Stimulated activated naive CD8-positive, alpha-beta T cell treated with anti-CD3 and anti-CD28 coated beads, Interleukin-15, Interleukin-2, amounts not matched to agents 100 ng/mL and 50 ng/mL, for 24 hours (primary cell): Measurements from ENCODE around the gene GBX1.

Experiments used
- H3K27ac Mint-ChIP-seq: one replicate; pipeline ENCODE4 v1.8.0; 2021; ENCODE audit warnings: mild to moderate bottlenecking, mixed read lengths
- H3K27me3 Mint-ChIP-seq: one replicate; pipeline ENCODE4 v1.8.0; 2021; ENCODE audit warnings: mixed read lengths
- H3K36me3 Mint-ChIP-seq: one replicate; pipeline ENCODE4 v1.8.0; 2021; ENCODE audit warnings: low read depth, mixed read lengths
- H3K4me1 Mint-ChIP-seq: one replicate; pipeline ENCODE4 v1.8.0; 2021; ENCODE audit warnings: low read depth, mixed read lengths
- H3K4me3 Mint-ChIP-seq: one replicate; pipeline ENCODE4 v1.8.0; 2021; ENCODE audit warnings: mild to moderate bottlenecking, mixed read lengths
- H3K9me3 Mint-ChIP-seq: one replicate; pipeline ENCODE4 v1.8.0; 2021; ENCODE audit warnings: mixed read lengths

Gene GBX1

DNA sequence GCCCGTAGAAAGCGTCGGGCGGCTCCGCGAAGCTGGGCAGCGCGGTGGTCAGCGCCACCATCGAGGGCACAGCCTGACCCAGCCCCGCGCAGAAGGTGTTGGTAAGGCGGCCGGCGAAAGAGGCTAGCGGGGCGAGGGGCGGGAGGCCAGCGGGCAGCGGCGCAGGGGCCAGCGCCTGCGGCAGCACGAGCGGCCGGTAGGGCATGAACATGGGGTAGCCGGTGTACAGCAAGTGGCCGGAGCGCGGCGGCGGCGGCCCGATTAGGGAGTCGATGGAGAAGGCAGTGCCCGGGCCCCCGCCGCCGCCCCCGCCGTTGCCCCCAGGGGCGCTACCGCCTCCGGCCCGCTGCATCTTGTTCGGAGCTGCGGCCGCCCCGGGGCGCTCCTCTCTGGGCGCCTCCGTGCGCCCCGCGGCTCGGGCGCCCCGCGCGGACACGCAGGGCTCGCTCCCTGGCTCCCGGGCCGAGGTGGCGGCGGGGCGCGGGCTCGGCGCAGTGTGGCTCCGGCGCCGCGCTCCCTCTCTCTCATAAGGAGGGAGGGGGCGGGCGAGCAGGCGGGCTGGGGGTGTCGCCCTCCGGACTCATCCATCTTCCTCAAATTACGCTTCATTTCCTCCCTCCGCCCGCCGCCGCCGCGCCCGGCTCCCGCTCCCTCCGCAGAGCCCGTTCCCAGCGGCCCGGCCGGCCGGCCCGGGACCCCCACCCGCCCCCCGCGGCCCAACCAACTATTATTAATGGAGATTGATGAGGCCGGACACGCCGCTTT is at the start of gene GBX1:
GBX1 (minus strand) TSS at position 498 of the 765 bp plus-strand sequence; CDS start at position 352, 146 bp downstream.
- H3K4me1 Mint-ChIP-seq: peaks cover 8% of the 10 kb centered on the region
- no peaks in the 10 kb centered on the region for H3K9me3 Mint-ChIP-seq
- H3K4me3 Mint-ChIP-seq: peak within 1 kb of the TSS; percentile 64
- H3K27ac Mint-ChIP-seq: no peak within 1 kb of the TSS
- H3K36me3 Mint-ChIP-seq: no peaks in the 10 kb centered on the region
- peaks cover 39% of the 10 kb centered on the region for H3K27me3 Mint-ChIP-seq

DNA sequence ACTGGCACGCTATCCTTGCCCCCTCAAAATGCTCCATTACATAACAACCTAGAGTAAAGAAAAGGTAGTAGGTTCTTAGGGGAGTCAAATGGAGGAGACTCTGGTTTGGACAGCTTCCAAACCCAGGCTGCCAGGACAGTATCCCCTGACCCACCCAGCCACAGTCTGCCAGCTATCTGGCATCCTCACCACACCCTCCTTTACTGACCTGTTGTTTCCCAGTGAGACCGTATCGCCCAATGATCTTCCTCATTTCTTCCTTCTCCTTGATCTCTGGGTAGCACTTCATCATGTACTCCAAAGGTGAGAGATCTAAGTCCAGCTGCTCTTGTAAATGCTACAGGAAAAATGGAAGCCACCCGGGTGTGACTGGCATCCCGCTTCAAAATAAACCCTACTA is 47.9 kb upstream of the GBX1 start:
- no peaks in the 10 kb centered on the region for H3K27me3 Mint-ChIP-seq
- no peak overlapping the region for H3K27ac Mint-ChIP-seq
- H3K36me3 Mint-ChIP-seq: peaks cover 77% of the 10 kb centered on the region
- no peak overlapping the region for H3K4me3 Mint-ChIP-seq
- H3K4me1 Mint-ChIP-seq: no peaks in the 10 kb centered on the region
- no peaks in the 10 kb centered on the region for H3K9me3 Mint-ChIP-seq

DNA sequence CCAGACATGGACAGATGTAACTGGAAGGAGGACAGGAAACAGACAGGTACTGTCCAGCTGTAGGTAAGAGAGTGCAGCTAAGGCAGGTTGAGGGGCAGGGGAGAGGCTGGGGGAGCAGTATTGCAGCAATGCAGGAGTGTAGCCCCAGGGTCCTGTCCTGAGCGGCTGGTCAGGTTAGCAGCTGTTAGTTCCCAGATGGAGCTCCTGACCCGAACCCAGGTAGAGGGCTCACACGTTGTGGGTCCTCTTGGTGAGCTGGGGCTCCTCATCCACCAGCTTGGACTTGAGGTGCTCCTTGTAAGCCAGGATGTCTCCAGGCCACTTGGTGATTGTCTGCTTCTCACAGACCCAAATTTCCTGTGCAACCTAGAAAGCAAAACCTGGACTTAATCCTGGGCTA is 46.3 kb upstream of the GBX1 start:
- no peaks in the 10 kb centered on the region for H3K4me1 Mint-ChIP-seq
- no peak overlapping the region for H3K4me3 Mint-ChIP-seq
- no peaks in the 10 kb centered on the region for H3K27me3 Mint-ChIP-seq
- peaks cover 67% of the 10 kb centered on the region for H3K36me3 Mint-ChIP-seq
- H3K9me3 Mint-ChIP-seq: no peaks in the 10 kb centered on the region
- H3K27ac Mint-ChIP-seq: no peak overlapping the region

DNA sequence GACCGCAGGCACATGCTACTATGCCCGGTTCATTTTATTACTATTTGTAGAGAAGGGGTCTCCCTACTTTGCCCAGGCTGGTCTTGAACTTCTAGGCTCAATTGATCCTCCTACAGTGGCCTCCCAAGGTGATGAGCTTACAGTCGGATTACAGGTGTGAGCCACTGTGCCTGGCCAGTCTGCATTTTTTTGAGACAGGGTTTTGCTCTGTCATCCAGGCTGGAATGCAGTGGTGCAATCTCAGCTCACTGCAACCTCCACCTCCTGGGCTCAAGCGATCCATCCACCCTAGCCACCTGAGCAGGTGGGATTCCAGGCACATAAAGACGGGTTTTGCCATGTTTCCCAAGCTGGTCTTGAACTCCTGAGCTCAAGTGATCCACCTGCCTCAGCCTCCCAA is 45.1 kb upstream of the GBX1 start:
- Mint-ChIP-seq H3K36me3 (peaks cover 55% of the 10 kb centered on the region), H3K27me3 (no peaks in the 10 kb centered on the region), H3K27ac (no peak overlapping the region), H3K4me1 (peaks cover 9% of the 10 kb centered on the region), H3K4me3 (no peak overlapping the region), H3K9me3 (no peaks in the 10 kb centered on the region)

DNA sequence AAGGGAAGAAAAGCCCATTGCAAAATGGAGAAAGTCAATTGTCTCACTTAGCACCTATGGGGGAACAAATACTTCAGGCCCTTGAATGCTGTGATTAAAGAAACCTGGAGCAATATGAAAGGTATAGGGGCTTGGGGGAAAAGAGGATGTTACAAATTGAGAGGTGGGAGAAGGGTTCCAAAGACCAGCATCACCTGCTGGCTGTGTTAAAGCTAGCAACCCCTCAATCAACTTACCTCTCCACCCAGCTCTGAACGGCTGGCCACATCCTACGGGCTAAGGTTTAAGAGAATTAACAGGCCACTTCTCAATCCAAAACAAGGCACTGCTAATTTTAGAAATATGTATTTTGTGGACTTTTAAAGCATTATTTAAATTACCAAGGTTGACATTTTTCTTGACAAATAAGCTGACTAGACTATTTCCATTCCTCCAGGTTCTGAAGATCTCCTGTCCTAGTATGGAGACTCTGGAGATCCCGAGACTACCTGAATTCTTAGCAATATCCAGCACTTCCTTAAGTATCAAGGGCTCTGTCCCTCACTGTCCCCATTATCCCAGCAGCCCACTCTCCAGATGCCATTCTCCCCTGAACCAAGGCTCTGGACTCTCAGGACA is 43.8 kb upstream of the GBX1 start:
- Mint-ChIP-seq H3K36me3 (peaks cover 43% of the 10 kb centered on the region), H3K4me1 (peaks cover 20% of the 10 kb centered on the region), H3K27ac (no peak overlapping the region), H3K9me3 (no peaks in the 10 kb centered on the region), H3K4me3 (no peak overlapping the region), H3K27me3 (no peaks in the 10 kb centered on the region)

DNA sequence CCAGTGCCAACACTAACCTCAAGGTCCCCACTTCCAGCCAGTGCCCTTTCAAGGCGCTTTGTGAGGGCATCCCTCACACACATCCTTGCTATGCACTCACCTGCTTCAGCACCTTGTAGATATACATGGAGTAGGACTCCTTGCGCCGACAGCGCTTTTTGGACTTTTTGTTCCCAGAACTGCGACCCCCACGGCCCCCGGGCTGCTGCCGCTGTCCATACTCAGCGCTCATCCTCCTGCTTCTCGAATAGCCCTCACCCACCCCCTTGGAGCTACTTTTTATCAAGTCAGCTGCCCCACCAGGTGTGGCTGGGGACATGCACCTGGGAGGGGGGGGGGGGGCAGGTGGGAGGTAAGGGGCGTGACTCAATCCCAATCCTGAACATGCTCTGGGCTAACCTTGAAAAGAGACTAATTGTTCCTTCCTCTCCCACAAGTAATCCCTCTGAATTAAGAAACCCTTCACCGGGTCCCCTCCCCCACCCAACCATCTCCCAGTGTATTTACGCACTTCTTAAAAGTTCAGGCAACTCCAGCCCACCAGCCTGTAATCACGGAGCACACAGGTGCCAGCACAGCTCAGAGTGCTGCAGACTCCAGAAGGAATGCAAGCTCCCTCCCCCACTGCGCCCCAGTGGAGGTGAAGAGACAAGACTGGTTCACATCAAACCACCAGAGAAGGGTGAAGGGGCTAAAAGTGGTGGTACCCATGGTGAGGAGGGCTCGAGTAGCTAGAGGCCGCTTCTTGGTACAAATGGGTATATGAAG is 42.8 kb upstream of the GBX1 start, which contains the start of gene H2BK1:
H2BK1 (minus strand) TSS at position 402 of the 768 bp plus-strand sequence; CDS start at position 232, 170 bp downstream.
- H3K4me3 Mint-ChIP-seq: no peak within 1 kb of the TSS
- peaks cover 20% of the 10 kb centered on the region for H3K4me1 Mint-ChIP-seq
- H3K27ac Mint-ChIP-seq: no peak within 1 kb of the TSS
- no peaks in the 10 kb centered on the region for H3K9me3 Mint-ChIP-seq
- no peaks in the 10 kb centered on the region for H3K27me3 Mint-ChIP-seq
- H3K36me3 Mint-ChIP-seq: peaks cover 33% of the 10 kb centered on the region

DNA sequence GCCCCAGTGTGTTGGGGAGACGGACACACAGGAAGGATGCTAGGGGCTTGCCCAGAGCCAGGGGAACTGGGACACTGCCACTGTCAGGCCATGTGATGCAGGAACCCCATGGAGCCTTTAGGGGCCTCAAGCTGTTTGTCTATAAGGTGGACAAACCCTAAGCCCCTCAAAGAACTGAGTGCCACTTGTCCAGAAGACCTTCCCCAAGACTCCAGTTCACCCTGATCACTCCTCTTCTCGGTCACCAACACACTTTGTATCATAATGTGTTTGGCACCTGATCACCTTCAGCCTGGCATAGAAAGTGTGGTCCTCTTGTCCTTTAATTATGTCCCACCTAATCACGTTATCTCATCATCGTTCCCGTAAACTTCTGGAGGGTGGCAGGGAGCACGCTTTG is 42.1 kb upstream of the GBX1 start:
- H3K4me3 Mint-ChIP-seq: no peak overlapping the region
- H3K27ac Mint-ChIP-seq: no peak overlapping the region
- H3K9me3 Mint-ChIP-seq: no peaks in the 10 kb centered on the region
- no peaks in the 10 kb centered on the region for H3K27me3 Mint-ChIP-seq
- H3K4me1 Mint-ChIP-seq: peaks cover 20% of the 10 kb centered on the region
- peaks cover 26% of the 10 kb centered on the region for H3K36me3 Mint-ChIP-seq

DNA sequence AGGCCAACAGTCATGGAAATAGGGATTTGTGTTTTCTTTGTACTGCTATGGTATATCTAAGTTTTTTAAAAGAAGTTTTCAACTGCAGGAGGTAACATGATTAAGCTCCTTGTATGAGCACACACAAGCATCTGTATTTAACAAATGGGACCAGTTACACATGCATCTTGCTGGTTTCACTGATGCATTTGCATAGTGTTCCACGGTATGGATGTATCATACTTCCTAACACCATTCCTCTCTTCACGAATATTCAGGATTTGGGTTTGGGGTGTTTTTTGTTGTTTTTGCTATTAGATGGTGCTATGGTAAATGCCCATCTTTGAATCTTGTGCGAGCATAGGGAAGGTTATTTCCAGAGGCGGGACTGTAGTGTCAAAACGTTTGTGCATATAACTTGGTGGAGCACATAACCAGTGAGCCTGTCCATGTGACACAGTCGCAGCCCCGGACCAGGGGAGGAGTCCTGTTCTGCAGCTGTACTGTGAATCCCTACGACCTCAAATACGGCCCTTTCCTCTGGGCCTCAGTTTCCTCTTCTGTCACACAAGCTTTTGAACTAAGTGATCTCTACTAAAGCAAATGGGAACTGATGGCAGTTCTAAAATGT is 40.9 kb upstream of the GBX1 start:
- Mint-ChIP-seq H3K4me3 (no peak overlapping the region), H3K4me1 (peaks cover 20% of the 10 kb centered on the region), H3K27ac (no peak overlapping the region), H3K27me3 (no peaks in the 10 kb centered on the region), H3K36me3 (peaks cover 19% of the 10 kb centered on the region), H3K9me3 (no peaks in the 10 kb centered on the region)

DNA sequence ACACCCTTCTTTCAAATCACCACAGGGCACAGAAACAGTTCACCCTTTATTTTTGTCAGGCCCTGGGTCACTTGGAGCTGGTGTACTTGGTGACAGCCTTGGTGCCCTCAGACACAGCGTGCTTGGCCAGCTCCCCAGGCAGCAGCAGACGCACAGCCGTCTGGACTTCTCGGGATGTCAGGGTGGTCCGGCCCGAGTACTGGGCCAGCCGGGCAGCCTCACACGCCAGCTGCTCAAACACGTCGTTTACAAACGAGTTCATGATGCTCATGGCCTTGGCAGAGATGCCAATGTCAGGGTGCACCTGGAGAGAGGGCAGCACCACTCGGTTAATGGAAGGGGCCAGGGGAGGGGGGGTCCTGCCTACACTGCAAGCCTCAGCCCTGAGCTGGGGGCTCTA is 40.3 kb upstream of the GBX1 start:
- Mint-ChIP-seq H3K9me3 (no peaks in the 10 kb centered on the region), H3K4me3 (no peak overlapping the region), H3K36me3 (peaks cover 13% of the 10 kb centered on the region), H3K4me1 (peaks cover 20% of the 10 kb centered on the region), H3K27me3 (no peaks in the 10 kb centered on the region), H3K27ac (no peak overlapping the region)

DNA sequence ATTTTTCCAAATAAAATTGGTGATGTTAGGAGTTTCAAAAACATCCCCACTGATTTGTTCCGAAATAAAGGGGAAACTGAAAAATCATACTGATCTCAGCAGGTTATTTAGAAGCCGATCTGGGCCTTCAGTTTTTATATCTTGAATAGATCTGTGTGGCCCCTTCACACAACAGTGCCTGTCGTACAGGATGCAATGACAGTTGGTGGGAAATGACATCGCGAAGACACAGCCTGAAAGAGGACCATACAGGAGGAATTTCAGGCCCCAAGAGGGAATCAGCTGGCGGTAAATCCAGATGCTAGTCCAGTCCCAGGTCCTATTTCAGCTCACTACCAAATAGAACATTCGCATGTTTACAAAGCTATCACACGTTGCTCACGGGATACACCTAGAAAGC is 39.8 kb upstream of the GBX1 start:
- no peak overlapping the region for H3K4me3 Mint-ChIP-seq
- no peaks in the 10 kb centered on the region for H3K27me3 Mint-ChIP-seq
- H3K36me3 Mint-ChIP-seq: peaks cover 11% of the 10 kb centered on the region
- H3K27ac Mint-ChIP-seq: no peak overlapping the region
- H3K9me3 Mint-ChIP-seq: no peaks in the 10 kb centered on the region
- H3K4me1 Mint-ChIP-seq: peaks cover 20% of the 10 kb centered on the region

DNA sequence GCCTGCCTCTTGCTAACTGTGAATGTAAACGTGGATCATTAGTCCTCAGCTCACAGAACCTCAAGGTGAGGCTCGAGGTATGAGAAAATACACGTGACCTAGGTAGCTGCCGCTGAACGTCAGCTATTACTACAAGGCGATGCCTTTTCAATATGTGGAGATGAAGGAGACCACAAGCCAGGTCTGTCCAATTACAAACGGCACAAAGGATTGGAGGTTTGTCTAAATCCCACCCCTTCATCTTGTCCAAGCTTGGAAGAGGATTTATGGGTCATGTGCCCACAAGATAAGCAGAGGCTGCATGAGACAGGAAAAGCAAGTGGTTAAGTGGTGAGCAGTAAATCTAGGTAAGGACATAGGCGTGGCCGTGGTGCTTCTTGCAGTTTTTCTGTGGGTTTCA is 39.4 kb upstream of the GBX1 start:
- Mint-ChIP-seq H3K4me3 (no peak overlapping the region), H3K27ac (no peak overlapping the region), H3K36me3 (peaks cover 7% of the 10 kb centered on the region), H3K9me3 (no peaks in the 10 kb centered on the region), H3K4me1 (peaks cover 20% of the 10 kb centered on the region), H3K27me3 (no peaks in the 10 kb centered on the region)

DNA sequence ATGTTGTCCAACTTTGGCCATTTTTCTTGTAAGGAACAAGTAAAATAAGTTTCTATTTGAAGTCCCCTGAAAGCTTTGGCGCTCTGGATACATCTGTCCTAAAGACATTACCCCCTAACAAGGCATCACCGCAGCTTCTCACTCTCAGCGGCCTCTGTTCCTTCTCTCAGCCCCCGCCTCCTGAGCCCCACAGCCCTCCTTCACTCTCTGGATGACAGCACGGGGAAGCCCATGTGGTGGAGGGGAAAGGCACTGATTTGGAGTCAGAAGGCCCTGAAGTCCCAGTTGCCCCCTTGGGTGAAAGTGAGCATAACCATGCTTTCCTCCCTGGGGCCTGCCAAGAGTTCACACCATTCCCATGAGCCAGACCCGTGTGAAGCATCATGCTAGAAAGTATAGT is 38.2 kb upstream of the GBX1 start:
- Mint-ChIP-seq H3K27ac (no peak overlapping the region), H3K27me3 (no peaks in the 10 kb centered on the region), H3K4me3 (no peak overlapping the region), H3K4me1 (peaks cover 20% of the 10 kb centered on the region), H3K36me3 (peaks cover 2% of the 10 kb centered on the region), H3K9me3 (no peaks in the 10 kb centered on the region)

DNA sequence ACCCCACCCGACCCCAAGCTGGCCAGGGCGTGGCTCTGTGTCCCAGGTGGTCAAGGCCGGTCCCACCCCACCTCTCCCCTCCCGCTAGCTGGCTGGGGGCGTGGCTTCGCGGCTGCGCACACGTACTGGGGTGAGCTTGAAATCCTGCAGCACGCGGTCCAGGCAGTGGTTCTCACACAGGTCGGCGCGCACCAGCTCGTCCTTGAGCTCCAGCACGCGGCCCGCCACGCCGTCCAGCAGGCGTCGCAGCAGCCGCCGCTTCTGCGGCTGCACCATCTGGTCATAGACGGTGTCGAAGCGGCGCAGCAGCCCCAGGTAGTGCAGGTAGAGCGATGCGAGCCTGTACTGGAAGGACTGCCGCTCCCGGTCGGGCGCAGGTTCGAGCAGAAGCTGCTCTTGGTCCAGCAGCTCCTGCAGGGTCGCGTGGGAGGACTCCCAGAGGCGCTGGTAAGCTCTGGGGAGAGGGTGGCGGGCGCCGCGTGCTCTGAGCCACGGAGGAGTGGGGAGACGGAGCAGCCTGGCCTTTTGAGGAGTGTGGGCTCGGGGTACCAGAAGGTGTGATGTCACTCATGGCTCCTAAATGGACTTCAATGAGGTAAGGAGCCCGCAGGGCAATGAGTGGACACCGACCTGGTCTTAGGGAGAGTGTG is 37.0 kb upstream of the GBX1 start:
- Mint-ChIP-seq H3K27me3 (no peaks in the 10 kb centered on the region), H3K27ac (no peak overlapping the region), H3K9me3 (no peaks in the 10 kb centered on the region), H3K4me3 (no peak overlapping the region), H3K4me1 (peaks cover 20% of the 10 kb centered on the region), H3K36me3 (no peaks in the 10 kb centered on the region)

DNA sequence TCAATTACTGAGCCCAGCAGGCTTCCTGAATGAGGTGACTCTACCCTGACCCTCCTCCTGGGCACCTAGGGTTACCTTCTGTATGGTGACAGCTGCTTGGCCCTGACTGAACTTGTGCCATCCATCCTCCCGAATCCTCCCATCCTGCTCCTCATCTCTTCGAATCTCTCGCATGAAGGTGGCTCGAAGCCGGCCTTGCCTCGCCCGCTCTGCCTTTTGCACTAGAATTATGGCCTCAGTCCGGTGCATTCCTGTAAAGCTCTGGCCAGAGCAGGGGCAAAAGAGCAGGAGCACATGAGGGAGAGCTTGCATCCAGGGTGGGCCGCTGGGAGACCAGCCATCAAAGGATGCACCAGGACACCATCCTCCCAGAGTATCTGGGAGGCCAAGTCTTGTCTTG is 35.3 kb upstream of the GBX1 start:
- H3K4me3 Mint-ChIP-seq: no peak overlapping the region
- H3K9me3 Mint-ChIP-seq: no peaks in the 10 kb centered on the region
- H3K27ac Mint-ChIP-seq: no peak overlapping the region
- no peaks in the 10 kb centered on the region for H3K27me3 Mint-ChIP-seq
- peaks cover 13% of the 10 kb centered on the region for H3K4me1 Mint-ChIP-seq
- no peaks in the 10 kb centered on the region for H3K36me3 Mint-ChIP-seq
